Endometrial microvascular endothelial cells (primary cell): ENCODE data around the gene ZNF560. TPM values are rescaled to one million over a fixed set of nuclear protein-coding genes. Genes with fewer than 3 reads are reported as not detected.
"Not testable (repeated sequence)": the region's sequence is repeated elsewhere in the genome, so short reads cannot be mapped to it uniquely, and the experiment has no call there.

ENCODE experiments used
- in situ Hi-C: cut with HindIII; loops from 2 replicates; pipeline ENCODE4 v1.10.0; 2017; ENCODE audit warnings: low sequenced_read_pairs, low pct_unique_long_range_greater_than_20kb; ENCODE audit errors: inconsistent ontology term
- total RNA-seq: library from RNA; depleted of rRNA; stranded (reverse); fragments of >200 nt; gene quantifications from one replicate; pipeline ENCODE4 v1.2.3, GENCODE V29; 2015; ENCODE audit errors: inconsistent ontology term

ZNF560 gene
- not detected for total RNA-seq

DNA sequence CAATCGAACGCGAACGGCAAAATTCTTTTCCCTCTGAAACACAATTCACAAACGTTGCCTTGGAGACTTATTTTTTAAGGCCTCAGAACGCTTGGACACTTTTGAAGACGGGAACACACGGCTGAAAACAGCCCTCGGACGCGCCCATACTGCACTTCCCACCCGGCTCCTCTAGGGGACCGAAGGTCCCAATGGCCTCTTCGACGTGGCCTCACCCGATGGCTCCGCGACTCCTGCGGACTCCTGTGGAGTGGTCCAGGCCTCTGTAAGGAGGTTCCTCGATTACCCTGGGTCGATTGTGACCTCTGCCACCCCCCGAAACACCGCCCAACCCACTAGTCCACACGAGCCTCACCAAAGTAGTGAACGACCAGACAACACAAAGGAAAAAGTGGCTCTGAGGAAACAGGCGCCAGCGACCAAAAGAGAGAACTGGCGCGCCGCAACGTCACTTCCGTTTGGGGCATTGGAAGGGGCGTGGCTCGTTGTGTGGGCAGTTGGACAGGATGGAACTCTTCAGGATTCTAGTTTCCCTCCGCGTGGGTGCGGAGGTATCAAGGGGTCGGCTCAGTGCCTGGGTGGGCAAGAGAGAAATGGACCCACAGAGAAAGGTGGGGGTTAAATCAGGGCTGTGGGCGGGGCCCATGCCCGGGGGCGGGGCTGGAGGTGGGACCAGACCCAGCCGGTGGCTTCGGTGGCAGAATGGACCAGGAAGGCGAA is at the start of gene ZNF560:
Gene ZNF560 (minus strand): TSS at position 434 of the 720 bp plus-strand sequence. CDS start 23,303 bp downstream, outside the sequence.
- in situ Hi-C loops, result no loop called here

DNA sequence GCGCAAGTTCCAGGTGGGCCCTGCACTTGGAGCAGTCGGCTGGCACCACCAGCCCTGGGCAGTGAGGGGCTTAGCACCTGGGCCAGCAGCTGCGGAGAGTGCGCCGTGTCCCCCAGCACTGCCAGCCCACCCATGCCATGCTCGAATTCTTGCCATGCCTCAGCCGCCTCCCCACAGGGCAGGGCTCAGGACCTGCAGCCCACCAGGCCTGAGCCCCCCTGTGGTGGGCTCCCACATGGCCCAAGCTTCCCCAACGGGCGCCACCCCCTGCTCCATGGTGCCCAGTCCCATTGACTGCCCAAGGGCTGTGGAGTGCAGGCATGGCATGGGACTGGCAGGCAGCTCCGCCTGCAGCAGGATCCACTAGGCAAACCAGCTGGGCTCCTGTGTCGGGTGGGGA is 49.5 kb upstream of the ZNF560 start:
- in situ Hi-C loops, result no loop called here

DNA sequence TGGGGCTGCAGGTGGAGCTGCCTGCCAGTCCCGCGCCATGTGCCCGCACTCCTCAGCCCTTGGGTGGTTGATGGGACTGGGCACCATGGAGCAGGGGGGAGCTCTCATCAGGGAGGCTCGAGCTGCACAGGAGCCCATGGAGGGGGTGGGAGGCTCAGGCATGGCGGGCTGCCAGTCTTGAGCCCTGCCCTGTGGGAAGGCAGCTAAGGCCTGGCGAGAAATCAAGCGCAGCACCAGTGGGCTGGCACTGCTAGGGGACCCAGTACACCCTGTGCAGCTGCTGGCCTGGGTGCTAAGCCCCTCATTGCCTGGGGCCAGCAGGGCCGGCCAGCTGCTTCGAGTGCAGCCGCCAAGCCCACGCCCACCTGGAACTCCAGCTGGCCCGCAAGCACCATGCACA is 42.9 kb upstream of the ZNF560 start:
- in situ Hi-C loops, result not testable (repeated sequence)

DNA sequence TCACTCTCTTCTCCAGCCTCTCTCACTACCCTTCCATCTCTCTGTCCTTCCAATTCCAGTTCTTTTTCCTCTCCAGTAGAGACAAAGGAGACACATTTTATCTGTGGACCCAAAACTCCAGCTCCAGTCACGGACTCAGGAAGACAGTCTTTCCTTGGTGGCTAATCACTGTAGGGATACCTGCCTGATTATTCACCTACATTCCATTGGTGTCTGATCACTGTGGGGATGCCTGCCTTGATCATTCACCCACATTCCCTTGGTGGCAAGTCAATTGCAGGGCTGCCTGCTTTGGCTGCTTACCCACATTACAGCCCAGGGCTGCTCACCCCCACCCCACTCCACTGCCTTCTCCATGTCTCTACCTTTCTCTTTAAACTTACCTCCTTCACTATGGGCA is 41.5 kb upstream of the ZNF560 start:
- in situ Hi-C loops, result not testable (repeated sequence)

DNA sequence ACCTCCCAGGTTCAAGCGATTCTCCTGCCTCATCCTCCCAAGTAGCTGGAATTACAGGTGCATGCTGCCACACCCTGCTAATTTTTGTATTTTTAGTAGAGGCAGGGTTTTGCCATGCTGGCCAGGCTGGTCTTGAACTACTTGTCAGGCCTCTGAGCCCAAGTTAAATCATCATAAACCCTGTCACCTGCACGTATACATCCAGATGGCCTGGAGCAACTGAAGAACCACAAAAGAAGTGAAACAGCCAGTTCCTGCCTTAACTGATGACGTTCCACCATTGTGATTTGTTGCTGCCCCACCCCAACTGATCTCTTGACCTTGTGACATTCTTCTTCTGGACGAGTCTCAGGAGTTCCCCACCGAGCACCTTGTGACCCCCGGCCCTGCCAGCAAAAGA is 40.8 kb upstream of the ZNF560 start:
- in situ Hi-C loops, result not testable (repeated sequence)

DNA sequence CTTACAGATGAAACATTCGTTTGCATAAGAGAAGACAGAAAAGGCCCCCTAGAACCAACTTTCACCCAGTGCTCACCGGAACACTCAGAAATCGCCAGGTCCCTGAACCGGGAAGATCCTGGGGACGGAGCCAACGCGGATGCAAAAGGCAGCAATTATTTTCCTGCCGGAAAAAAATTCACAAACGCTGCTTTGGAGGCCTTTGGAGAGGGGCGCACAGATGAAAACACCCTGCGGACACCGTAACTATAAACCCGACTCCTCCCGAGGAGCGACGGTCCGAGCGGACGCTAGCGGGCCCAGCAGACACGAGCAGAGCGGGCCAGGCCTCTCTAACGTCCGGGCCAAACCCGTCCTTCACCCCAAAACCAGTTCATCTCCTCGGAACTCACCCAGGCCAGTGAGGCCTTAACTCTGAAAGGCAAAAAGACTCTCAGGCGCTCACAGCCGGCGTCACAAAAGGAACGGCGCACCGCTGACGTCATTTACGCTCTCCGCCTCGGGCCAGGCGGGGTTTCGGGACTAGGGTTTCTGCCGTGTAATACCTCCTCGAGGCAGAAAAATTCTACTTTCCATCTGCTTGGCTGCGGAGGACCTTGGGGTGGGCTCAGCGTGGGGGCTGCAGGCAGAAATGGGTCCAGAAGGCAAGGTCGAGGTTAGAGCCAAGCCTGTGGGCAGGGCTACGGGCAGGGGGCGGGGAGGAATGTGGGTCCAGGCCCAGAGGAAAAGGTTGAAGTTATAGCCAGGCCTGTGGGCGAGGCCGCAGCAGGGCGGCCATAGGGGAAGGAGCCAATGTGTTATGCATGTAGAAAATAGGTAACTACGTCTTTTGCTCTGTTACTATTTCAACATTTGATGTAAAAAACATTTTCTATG is 40.0 kb upstream of the ZNF560 start, which contains the start of gene ZNF426:
Gene ZNF426 (minus strand): TSS at position 463 of the 876 bp plus-strand sequence. CDS start 2,413 bp downstream, outside the sequence.
- in situ Hi-C loops, result no loop called here

DNA sequence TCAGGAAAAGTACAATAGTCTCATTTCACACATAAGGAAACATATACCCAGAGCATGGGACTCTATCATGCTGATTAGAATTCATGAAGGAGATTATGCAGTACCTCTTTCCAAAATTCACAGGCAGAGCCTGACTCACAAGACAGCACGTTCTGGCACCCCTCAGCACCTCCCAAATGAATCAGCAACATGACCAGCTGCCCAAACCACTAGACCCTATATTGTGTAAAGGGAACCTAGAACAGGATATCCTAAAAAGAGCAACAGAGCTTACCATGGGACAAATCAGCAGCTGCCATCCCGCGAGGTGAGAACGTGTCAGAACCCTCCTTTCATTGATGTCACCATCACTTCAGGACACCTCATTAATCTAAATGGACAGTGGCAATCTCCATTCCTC is 37.5 kb upstream of the ZNF560 start:
- in situ Hi-C loops, result no loop called here

DNA sequence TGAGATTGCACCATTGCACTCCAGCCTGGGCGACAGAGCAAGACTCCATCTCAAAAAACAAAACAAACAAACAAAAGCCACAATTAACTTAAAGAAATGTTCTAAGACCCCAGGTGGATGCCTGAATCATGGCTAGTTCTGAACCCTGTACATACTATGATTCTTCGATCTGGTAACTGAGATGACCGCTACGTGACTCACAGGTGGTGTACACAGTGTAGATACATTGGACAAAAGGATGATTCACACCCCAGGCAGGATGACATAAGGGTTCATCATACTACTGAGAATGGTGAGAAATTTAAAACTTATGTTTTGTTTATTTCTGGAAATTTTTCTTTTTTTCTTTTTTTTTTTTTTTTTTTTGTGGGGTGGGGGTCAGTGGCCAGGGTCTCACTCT is 33.5 kb upstream of the ZNF560 start:
- in situ Hi-C loops, result no loop called here

DNA sequence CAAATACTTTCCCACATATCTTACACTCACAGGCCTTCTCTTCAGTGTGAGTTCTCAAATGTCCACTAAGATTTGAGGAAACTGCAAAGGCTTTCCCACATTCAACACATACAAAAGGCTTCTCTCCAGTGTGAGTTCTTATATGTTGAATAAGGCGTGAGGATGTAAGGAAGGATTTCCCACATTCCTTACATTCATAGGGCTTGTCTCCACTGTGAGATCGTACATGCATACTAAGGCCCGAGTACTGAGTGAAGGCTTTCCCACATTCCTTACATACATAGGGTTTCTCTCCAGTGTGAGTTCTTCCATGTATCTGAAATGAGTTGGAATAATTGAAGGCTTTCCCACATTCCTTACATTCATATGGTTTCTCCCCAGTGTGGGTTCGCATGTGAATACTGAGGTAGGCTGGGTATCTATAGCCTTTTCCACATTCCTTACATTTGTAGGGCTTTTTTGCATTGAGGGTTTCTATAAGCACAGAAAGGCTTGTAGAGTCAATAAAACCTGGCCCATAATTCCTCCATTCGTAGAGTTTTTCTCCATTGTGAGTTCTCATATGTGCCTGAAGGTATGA is 30.4 kb upstream of the ZNF560 start:
- in situ Hi-C loops, result no loop called here

DNA sequence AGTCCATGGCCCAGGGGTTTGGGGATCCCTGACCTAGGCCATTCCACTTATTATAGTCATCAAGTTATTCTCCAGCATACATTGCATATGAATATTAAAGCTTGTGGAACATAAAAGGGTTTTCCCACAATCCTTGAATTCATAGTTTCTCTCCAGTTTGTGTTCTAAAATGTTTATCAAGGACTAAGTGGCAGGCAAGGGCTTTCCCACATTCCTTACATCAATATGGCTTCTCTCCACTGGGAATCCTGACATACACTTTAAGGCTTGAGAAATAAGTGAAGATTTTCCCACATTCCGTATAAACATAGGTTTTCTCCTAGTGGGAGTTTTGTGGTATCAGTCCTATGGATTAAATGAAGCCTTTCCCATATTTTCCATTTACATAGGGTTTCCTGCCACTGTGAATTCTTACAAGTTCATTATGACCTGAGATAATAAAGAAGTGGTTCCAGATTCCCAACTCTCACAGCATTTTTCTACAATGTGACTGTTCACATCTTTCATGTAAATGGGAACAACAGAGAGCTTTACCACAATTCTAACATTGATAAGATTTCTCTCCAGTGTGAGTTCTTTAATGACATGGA is 25.6 kb upstream of the ZNF560 start:
- in situ Hi-C loops, result no loop called here

DNA sequence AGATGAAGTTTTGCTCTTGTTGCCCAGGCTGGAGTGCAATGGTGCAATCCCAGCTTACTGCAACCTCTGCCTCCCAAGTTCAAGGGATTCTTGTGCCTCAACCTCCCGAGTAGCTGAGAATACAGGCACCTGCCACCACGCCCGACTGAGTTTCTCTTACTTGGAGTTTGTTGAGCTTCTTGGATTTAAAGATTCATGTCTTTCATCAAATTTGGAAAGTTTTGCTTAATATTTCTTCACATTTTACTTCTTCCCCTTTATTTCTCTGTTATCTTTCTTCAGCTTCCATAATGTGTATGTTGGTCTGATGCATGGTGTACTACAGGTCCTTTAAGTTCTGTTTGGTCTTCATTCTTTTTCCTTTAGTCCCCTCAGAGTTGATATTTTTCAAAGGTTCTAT is 8.9 kb upstream of the ZNF560 start:
- in situ Hi-C loops, result no loop called here

DNA sequence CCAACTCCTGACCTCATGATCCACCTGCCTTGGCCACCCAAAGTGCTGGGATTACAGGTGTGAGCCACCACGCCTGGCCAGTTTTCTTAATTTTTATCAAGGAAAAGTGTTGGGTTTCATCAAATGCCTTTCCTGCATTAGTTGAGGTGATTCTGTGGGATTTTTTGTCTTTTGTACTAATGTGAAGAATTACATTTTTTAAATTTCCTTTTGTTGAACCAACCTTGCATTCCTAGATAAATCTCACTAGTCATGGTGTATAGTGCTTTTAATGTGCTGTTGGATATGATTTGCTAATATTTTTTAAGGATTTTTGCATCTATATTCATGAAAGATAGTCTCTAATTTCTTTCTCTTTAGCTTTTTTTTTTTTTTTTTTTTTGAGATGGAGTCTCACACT is 2.4 kb upstream of the ZNF560 start:
- in situ Hi-C loops, result no loop called here

DNA sequence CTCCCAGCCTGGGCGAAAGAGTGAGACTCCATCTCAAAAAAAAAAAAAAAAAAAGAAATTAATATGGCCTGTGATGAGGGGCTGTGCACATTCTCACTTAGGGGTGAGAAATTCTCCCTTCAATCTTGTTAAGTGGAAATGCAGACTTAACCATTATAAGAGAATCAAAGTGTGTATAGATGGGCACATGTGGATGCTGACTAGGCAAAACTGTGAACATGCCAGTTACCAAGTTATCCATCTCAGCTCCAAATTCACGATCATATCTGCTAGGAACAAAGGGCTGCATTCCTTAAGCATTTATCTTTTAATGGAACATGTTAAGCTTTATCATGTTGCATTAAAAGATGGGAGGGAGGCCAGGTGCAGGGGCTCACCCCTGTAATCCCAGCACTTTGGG is 4.3 kb downstream of the ZNF560 start:
- in situ Hi-C loops, result no loop called here

DNA sequence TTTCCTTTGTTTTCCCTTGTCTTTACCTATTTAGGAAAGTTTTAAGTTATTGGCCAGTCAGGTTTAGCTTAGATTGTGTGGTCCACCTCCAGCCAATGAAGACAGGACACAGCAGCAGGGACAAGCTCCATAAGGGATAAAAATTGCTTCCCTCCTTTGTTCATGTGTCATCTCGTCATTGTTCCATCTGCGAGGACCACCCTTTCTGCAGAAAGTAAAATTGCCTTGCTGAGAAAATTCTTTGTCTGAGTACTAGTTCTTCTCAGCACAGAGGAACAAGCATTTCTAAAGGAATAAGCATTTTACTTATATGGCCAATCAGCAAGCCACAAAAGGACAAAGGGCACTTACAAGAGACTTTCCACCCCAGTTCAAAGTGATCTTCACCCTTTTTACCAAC is 11.4 kb downstream of the ZNF560 start:
- in situ Hi-C loops, result no loop called here

DNA sequence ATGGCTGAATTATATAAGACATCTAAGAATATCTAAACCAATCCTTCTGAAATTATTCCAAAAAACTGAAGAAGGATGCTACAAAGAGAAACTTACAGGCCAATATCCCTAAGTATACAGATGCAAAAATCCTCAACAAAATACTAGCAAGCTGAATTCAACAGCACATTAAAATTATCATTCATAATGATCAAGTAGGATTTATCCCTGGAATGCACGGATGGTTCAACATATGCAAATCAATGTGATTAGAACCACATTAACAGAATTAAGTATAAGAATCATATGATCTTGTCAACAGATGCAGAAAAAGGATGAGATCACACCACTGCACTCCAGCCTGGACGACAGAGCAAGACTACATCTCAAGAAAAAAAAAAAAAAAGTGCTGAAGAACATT is 13.3 kb downstream of the ZNF560 start:
- in situ Hi-C loops, result no loop called here

DNA sequence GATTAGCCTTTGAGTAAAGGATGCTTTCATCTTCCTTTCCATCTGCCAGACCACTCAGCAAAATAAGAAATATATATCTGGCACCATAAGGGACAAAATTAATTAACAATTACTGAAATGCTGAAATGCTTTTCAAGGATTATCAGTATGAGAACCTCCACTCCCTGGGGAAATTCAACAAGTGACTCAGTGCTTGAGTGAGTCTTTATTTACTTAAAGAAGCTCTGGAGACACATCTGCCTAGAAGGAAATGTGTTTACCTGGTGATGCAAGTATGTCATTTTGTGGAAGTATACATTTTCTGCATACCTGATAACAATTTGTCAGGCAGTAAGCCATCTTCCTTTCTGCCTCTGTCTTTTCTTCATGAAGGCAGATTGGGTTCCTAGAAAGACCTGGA is 23.4 kb downstream of the ZNF560 start:
- in situ Hi-C loops, result no loop called here

DNA sequence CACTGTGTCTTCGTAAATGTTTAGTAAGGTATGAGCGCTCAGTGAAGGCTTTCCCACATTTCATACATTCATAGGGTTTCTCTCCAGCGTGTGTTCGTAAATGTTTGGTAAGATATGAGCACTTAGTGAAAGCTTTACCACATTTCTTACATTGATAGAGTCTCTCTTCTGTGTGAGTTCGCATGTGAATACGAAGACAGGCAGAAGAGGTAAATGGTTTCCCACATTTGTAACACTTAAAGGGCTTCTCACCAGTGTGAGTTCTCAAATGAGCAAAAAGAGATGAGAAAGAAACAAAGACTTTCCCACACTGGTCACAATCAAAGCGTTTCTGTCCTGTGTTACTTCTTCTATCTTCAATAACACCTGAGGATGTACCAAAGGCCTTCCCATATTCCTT is 31.3 kb downstream of the ZNF560 start:
- in situ Hi-C loops, result no loop called here

DNA sequence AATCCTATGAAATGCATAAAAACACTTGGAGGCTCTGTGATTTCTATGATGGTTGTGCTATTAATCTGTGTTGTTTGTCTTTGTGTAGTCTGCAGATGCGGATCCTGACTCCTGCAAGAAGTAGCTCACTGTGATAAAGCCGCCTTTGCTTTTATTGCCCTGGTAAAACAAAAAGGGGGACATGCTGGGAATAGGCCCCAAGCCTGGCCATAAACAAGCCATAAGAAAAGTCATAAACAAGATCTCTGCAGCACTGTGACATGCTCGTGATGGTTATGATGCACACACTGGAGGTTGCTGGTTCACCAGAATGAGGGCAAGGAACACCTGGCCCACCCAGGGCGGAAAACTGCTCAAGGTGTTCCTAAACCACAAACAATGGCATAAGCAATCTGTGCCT is 36.5 kb downstream of the ZNF560 start:
- in situ Hi-C loops, result no loop called here

DNA sequence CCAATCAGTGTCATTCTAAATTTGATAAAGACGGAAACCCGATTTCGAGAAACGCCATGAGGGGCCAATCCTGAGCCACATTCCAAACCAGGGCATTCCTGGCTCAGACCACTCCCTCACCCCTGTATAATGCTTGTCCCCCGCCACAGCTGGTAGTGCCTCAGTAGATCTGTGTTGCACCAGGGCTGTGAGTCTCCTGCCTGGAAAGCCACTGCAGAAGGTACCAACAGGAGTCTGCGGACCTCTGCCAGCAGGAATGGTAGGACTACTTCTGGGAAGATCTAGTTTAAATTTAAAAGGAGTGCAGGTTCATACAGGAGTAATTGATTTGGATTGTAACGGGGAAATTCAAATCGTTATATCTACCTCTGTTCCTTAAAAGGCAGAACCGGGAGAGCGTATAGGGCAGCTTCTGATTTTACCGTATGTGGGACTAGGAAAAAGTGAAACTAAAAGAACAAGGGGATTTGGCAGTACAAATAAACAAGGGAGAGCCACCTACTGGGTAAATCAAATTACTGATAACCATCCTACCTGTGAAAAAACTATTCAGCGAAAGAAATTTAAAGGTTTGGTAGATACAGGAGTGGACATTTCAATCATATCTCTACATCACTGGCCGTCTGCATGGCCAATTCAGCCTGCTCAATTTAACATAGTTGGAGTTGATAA is 42.3 kb downstream of the ZNF560 start:
- in situ Hi-C loops, result no loop called here
